HepG2 (cell line): Measurements from ENCODE around the gene NOSTRIN. TPM values are rescaled to one million over a fixed set of nuclear protein-coding genes. Genes with fewer than 3 reads are reported as not detected.

Experiments
- ATAC-seq: fragments of 200-7000 bp; cut with Tn5 transposase; 3 replicates; pipeline ENCODE4 v1.9.1; 2020; ENCODE audit warnings: mild to moderate bottlenecking, moderate library complexity
- BruUV-seq: library from RNA; stranded (reverse); fragments of 400-500 nt; replicated peaks from 2 replicates; lab custom pipeline; 2021; lab: Mats Ljungman, UMichigan
- CTCF ChIA-PET: fragments of 300-600 bp; formaldehyde crosslinking; extraction: SDS; loops from one replicate; lab custom pipeline; 2021; ENCODE audit warnings: low total read pairs, inconsistent platforms, low intra/inter-chr PET ratio; lab: Yijun Ruan, JAX
- POLR2A ChIA-PET: fragments of 350-600 bp; sonication (Branson Sonifier 250); formaldehyde crosslinking; loops from one replicate; lab custom pipeline; 2020; ENCODE audit warnings: antibody characterized with exemption, inconsistent platforms; lab: Yijun Ruan, JAX
- DNase-seq: peaks from one replicate; pipeline ENCODE4 v3.0.0-alpha.2; 2015; ENCODE audit warnings: low spot score
- FAIRE-seq: peaks from 3 replicates; lab custom pipeline; 2011; peaks lifted over from hg19 to GRCh38; lab: Jason Lieb, UNC
- H2AFZ ChIP-seq: one replicate; pipeline ENCODE4 v1.6.1; 2011; ENCODE audit warnings: low read length, inconsistent platforms
- H3K27ac ChIP-seq: fragments of 300-600 bp; 3 replicates; pipeline ENCODE4 v1.8.0; 2011; ENCODE audit warnings: mixed run types, mild to moderate bottlenecking, mixed read lengths, low read length, inconsistent platforms; ENCODE audit not compliant: insufficient read depth; ENCODE audit errors: extremely low read length
- H3K27me3 ChIP-seq, 2 experiments: fragments of 200-600 bp in 1 of 2; 2 replicates in 1 of 2; 3 replicates in 1 of 2; pipeline versions ENCODE4 v1.6.0 to v1.8.0; 2011; ENCODE audit warnings: low read length in 2 of 2, mild to moderate bottlenecking in 2 of 2, moderate library complexity in 2 of 2, inconsistent platforms in 1 of 2; ENCODE audit not compliant: insufficient read depth in 2 of 2, control insufficient read depth in 1 of 2
- H3K36me3 ChIP-seq, 2 experiments: fragments of 200-600 bp in 1 of 2; replicated peaks in 1 of 2; 2 replicates in 1 of 2; 3 replicates in 1 of 2; pipeline versions ENCODE4 v1.5.1 to v1.8.0; 2011; ENCODE audit warnings: low read length in 2 of 2, inconsistent platforms in 1 of 2; ENCODE audit not compliant: insufficient read depth in 2 of 2, control insufficient read depth in 1 of 2
- H3K4me1 ChIP-seq: 2 replicates; pipeline ENCODE4 v1.5.1; 2012; ENCODE audit warnings: low read length, inconsistent platforms; ENCODE audit not compliant: insufficient read depth
- H3K4me2 ChIP-seq: 2 replicates; pipeline ENCODE4 v1.6.0; 2011; ENCODE audit warnings: low read depth, low read length, inconsistent platforms
- H3K4me3 ChIP-seq, 3 experiments: fragments of 200-600 bp in 1 of 3; sonication (generic), shearing (Covaris generic) in 1 of 3; replicated peaks in 1 of 3; 2 replicates each; pipeline ENCODE4 v1.5.1; 2011 to 2016; ENCODE audit warnings: low read length in 3 of 3, inconsistent platforms in 2 of 3, low read depth in 2 of 3, mild to moderate bottlenecking in 2 of 3, control low read depth in 1 of 3, mixed read lengths in 1 of 3; ENCODE audit not compliant: insufficient read depth in 1 of 3
- H3K79me2 ChIP-seq: one replicate; pipeline ENCODE4 v1.6.1; 2011; ENCODE audit warnings: low read length, inconsistent platforms; ENCODE audit not compliant: insufficient read depth
- H3K9ac ChIP-seq: 2 replicates; pipeline ENCODE4 v1.6.0; 2011; ENCODE audit warnings: mild to moderate bottlenecking, low read depth, low read length, inconsistent platforms; ENCODE audit not compliant: insufficient read depth
- H3K9me3 ChIP-seq: 2 replicates; pipeline ENCODE4 v1.5.1; 2012; ENCODE audit warnings: mild to moderate bottlenecking, low read length
- H4K20me1 ChIP-seq: 2 replicates; pipeline ENCODE4 v1.6.0; 2011; ENCODE audit warnings: inconsistent platforms, mild to moderate bottlenecking, low read length, moderate library complexity; ENCODE audit not compliant: insufficient read depth
- CCAR2 ChIP-seq: fragments of 200-400 bp; formaldehyde crosslinking; optimal IDR thresholded peaks from 2 replicates; pipeline ENCODE3; 2018; ENCODE audit warnings: low read depth, mild to moderate bottlenecking, low read length, moderate library complexity
- DNMT3B ChIP-seq: conservative IDR thresholded peaks from 2 replicates; pipeline ENCODE4 v1.6.1; 2016; ENCODE audit warnings: missing biosample characterization, control low read depth
- KAT2B ChIP-seq: fragments of 150-350 bp; IDR thresholded peaks from 2 replicates; pipeline ENCODE4 v1.6.1; 2014; ENCODE audit warnings: low read depth, low read length, borderline replicate concordance
- SAP130 ChIP-seq: IDR thresholded peaks from 2 replicates; pipeline ENCODE4 v1.6.1; 2016; ENCODE audit warnings: low read depth
- SOX6 ChIP-seq, 2 experiments: fragments of 450-650 bp in 1 of 2; sonication (generic) in 1 of 2; formaldehyde crosslinking in 1 of 2; IDR thresholded peaks; 2 replicates each; pipeline versions ENCODE4 v1.4.0 to v1.6.1; 2017 to 2020; ENCODE audit warnings: antibody characterized with exemption in 1 of 2, mild to moderate bottlenecking in 1 of 2, missing genetic modification reagents in 1 of 2
- SPEN ChIP-seq: sonication (generic); formaldehyde crosslinking; IDR thresholded peaks from 2 replicates; pipeline ENCODE4 v1.5.1; 2020; ENCODE audit warnings: low read depth, mild to moderate bottlenecking, missing genetic modification reagents
- ZIK1 ChIP-seq: sonication (generic); formaldehyde crosslinking; IDR thresholded peaks from 2 replicates; pipeline ENCODE4 v1.5.0; 2020; ENCODE audit warnings: mild to moderate bottlenecking, low read depth, missing genetic modification reagents, borderline replicate concordance
- ZNF720 ChIP-seq: sonication (generic); formaldehyde crosslinking; IDR thresholded peaks from 2 replicates; pipeline ENCODE4 v1.4.0; 2020; ENCODE audit warnings: missing genetic modification reagents
- WGBS: methylation state at CpG from one replicate; pipeline ENCODE4 v1.1.6; 2017; ENCODE audit warnings: low lambda C conversion rate; 5-methylcytosine and 5-hydroxymethylcytosine counted together
- in situ Hi-C: cut with HindIII; loops from 2 replicates; pipeline ENCODE4 v1.10.0; 2017; ENCODE audit warnings: low pct_unique_long_range_greater_than_20kb; ENCODE audit not compliant: extremely low pct_ligation_motif_present
- intact Hi-C: fragments of 100-400 bp; cut with micrococcal nuclease; formaldehyde crosslinking; loops from one replicate; pipeline ENCODE4 v1.10.0; 2022; ENCODE audit not compliant: unreplicated experiment
- polyA plus RNA-seq, 8 experiments: library from polyadenylated mRNA; depleted of rRNA in 3 of 8; stranded (reverse) in 7 of 8; unstranded in 1 of 8; fragments of >200 nt; fragmentation: Illumina TruSeq in 4 of 8; extraction: Trizol in 4 of 8; gene quantifications; 2 replicates each; pipeline versions ENCODE4 v1.2.1 to v1.2.3, GENCODE V29; 2011 to 2016; ENCODE audit warnings: low read depth in 4 of 8, missing spikeins in 1 of 8, mixed read lengths in 1 of 8; ENCODE audit not compliant: insufficient read depth in 1 of 8
- total RNA-seq, 5 experiments: library from RNA; depleted of rRNA; stranded (reverse); fragments of >200 nt; fragmentation: Illumina TruSeq; extraction: Trizol; gene quantifications; 2 replicates each; pipeline ENCODE4 v1.2.3, GENCODE V29; 2016; ENCODE audit warnings: low read depth in 1 of 5
- TF ChIP-seq, protein P1 (sequence below): sonication (generic); formaldehyde crosslinking; IDR thresholded peaks from 2 replicates; pipeline ENCODE4 v1.9.0; 2021; ENCODE audit warnings: mild to moderate bottlenecking, missing genetic modification reagents
- TF ChIP-seq, protein P2 (sequence below): sonication (generic); formaldehyde crosslinking; IDR thresholded peaks from 2 replicates; pipeline ENCODE4 v1.8.0; 2022; ENCODE audit warnings: mild to moderate bottlenecking, missing genetic modification reagents; ENCODE audit not compliant: insufficient replicate concordance
- TF ChIP-seq, protein P3 (sequence below): IDR thresholded peaks from 2 replicates; pipeline ENCODE4 v1.6.1; 2018; ENCODE audit warnings: missing genetic modification reagents
- TF ChIP-seq, protein P4 (sequence below): conservative IDR thresholded peaks from 2 replicates; pipeline ENCODE4 v1.6.1; 2018; ENCODE audit warnings: missing genetic modification reagents

The NOSTRIN gene
- total and polyA plus RNA-seq, 2 of the 13 experiments (the other 11 are each of a cell fraction or from before 2014, with no cell fraction given), result 0.22 TPM

DNA sequence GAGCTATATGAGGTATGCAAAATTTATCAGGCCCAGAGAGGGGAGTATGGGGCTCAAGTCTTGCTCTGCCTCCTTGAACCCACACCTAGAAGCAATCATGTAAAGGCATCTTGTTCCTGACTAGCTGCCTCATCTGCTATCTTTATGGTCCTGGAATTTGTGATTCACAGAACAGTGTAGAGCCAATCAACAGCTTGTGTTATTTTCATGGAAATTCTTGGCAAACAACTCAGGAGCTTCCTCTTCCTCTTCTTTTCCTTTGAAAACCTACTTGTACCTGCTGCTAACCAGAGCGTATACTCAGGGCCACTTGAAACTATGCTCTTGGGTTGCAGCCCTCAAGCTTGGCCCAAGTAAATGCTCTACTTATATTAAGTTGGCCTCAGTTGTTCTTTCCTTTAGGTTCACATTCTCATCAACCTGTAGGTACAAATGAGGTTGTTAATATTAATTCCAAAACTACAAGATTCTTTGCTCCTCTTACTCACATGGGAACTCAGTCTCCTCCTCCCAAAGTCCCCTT, 3.5 kb upstream of the NOSTRIN start (continued):
- TF ChIP-seq, protein P1, sequence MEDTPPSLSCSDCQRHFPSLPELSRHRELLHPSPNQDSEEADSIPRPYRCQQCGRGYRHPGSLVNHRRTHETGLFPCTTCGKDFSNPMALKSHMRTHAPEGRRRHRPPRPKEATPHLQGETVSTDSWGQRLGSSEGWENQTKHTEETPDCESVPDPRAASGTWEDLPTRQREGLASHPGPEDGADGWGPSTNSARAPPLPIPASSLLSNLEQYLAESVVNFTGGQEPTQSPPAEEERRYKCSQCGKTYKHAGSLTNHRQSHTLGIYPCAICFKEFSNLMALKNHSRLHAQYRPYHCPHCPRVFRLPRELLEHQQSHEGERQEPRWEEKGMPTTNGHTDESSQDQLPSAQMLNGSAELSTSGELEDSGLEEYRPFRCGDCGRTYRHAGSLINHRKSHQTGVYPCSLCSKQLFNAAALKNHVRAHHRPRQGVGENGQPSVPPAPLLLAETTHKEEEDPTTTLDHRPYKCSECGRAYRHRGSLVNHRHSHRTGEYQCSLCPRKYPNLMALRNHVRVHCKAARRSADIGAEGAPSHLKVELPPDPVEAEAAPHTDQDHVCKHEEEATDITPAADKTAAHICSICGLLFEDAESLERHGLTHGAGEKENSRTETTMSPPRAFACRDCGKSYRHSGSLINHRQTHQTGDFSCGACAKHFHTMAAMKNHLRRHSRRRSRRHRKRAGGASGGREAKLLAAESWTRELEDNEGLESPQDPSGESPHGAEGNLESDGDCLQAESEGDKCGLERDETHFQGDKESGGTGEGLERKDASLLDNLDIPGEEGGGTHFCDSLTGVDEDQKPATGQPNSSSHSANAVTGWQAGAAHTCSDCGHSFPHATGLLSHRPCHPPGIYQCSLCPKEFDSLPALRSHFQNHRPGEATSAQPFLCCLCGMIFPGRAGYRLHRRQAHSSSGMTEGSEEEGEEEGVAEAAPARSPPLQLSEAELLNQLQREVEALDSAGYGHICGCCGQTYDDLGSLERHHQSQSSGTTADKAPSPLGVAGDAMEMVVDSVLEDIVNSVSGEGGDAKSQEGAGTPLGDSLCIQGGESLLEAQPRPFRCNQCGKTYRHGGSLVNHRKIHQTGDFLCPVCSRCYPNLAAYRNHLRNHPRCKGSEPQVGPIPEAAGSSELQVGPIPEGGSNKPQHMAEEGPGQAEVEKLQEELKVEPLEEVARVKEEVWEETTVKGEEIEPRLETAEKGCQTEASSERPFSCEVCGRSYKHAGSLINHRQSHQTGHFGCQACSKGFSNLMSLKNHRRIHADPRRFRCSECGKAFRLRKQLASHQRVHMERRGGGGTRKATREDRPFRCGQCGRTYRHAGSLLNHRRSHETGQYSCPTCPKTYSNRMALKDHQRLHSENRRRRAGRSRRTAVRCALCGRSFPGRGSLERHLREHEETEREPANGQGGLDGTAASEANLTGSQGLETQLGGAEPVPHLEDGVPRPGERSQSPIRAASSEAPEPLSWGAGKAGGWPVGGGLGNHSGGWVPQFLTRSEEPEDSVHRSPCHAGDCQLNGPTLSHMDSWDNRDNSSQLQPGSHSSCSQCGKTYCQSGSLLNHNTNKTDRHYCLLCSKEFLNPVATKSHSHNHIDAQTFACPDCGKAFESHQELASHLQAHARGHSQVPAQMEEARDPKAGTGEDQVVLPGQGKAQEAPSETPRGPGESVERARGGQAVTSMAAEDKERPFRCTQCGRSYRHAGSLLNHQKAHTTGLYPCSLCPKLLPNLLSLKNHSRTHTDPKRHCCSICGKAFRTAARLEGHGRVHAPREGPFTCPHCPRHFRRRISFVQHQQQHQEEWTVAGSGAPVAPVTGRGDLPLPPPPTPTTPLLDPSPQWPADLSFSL, result no peak
- no peak for TF ChIP-seq SPEN (CRISPR knock-in tag)
- TF ChIP-seq, protein P2, sequence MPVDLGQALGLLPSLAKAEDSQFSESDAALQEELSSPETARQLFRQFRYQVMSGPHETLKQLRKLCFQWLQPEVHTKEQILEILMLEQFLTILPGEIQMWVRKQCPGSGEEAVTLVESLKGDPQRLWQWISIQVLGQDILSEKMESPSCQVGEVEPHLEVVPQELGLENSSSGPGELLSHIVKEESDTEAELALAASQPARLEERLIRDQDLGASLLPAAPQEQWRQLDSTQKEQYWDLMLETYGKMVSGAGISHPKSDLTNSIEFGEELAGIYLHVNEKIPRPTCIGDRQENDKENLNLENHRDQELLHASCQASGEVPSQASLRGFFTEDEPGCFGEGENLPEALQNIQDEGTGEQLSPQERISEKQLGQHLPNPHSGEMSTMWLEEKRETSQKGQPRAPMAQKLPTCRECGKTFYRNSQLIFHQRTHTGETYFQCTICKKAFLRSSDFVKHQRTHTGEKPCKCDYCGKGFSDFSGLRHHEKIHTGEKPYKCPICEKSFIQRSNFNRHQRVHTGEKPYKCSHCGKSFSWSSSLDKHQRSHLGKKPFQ, result no peak

DNA sequence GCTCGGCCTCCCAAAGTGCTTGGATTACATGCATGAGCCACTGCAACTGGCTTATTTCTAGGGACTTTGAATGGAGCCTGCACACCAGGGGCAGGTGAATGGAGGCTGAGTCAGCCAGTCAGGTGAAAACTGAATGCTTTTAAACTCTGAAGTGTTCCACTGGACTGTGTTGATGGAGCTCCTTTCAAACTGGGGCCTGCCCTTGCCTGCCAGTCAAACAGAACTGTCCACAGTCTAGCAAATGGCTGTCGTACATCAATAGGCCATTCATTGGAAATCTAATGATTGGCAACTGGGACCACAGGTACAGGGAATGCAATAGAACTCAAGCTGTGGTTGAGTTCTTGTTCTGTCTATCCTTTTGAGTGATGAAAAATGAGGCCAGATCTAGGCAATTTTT, 966 bp upstream of the NOSTRIN start:
- Histone ChIP-seq H3K4me1 (peaks cover 17% of the 10 kb centered on the region), H4K20me1 (no peaks in the 10 kb centered on the region), H3K27ac (no peak overlapping the region), H2AFZ (no peak overlapping the region), H3K27me3 (no peaks in the 10 kb centered on the region), H3K36me3 (no peaks in the 10 kb centered on the region), H3K4me2 (no peak overlapping the region), H3K9me3 (no peaks in the 10 kb centered on the region), H3K4me3 (no peak overlapping the region), H3K9ac (no peak overlapping the region), H3K79me2 (no peaks in the 10 kb centered on the region)
- BruUV-seq, result no TSS peak
- 25% methylated on average over 2 of the region's 2 CpGs for WGBS
- ATAC-seq, result peak; percentile 57
- intact Hi-C loops (no loop called here), in situ Hi-C loops (no loop called here)
- ChIA-PET POLR2A (no interaction called here), CTCF (interaction anchor here (0.7 kb wide), 1 partner anchor 302 kb away, joined by 3 read pairs; no protein-coding TSS in a partner anchor)
- FAIRE-seq, result no peak
- DNase-seq, result no peak
- no peak for TF ChIP-seq ZNF720 (CRISPR knock-in tag)
- TF ChIP-seq, protein P3, sequence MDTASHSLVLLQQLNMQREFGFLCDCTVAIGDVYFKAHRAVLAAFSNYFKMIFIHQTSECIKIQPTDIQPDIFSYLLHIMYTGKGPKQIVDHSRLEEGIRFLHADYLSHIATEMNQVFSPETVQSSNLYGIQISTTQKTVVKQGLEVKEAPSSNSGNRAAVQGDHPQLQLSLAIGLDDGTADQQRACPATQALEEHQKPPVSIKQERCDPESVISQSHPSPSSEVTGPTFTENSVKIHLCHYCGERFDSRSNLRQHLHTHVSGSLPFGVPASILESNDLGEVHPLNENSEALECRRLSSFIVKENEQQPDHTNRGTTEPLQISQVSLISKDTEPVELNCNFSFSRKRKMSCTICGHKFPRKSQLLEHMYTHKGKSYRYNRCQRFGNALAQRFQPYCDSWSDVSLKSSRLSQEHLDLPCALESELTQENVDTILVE (CRISPR knock-in tag), result no peak
- TF ChIP-seq DNMT3B (CRISPR knock-in tag), result no peak
- no peak for TF ChIP-seq CCAR2
- TF ChIP-seq SAP130 (CRISPR knock-in tag), result no peak
- TF ChIP-seq, protein P4, sequence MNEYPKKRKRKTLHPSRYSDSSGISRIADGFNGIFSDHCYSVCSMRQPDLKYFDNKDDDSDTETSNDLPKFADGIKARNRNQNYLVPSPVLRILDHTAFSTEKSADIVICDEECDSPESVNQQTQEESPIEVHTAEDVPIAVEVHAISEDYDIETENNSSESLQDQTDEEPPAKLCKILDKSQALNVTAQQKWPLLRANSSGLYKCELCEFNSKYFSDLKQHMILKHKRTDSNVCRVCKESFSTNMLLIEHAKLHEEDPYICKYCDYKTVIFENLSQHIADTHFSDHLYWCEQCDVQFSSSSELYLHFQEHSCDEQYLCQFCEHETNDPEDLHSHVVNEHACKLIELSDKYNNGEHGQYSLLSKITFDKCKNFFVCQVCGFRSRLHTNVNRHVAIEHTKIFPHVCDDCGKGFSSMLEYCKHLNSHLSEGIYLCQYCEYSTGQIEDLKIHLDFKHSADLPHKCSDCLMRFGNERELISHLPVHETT (CRISPR knock-in tag), result no peak
- no peak for TF ChIP-seq ZIK1 (CRISPR knock-in tag)
- no peak for TF ChIP-seq KAT2B
- TF ChIP-seq SOX6 (IDR thresholded peaks at IDR 0.05), result no peak
- TF ChIP-seq SOX6 (CRISPR knock-in tag; IDR thresholded peaks at IDR 0.05), result no peak
